Measurements from ENCODE around the gene GRXCR1.

- TF ChIP-seq, protein P1, sequence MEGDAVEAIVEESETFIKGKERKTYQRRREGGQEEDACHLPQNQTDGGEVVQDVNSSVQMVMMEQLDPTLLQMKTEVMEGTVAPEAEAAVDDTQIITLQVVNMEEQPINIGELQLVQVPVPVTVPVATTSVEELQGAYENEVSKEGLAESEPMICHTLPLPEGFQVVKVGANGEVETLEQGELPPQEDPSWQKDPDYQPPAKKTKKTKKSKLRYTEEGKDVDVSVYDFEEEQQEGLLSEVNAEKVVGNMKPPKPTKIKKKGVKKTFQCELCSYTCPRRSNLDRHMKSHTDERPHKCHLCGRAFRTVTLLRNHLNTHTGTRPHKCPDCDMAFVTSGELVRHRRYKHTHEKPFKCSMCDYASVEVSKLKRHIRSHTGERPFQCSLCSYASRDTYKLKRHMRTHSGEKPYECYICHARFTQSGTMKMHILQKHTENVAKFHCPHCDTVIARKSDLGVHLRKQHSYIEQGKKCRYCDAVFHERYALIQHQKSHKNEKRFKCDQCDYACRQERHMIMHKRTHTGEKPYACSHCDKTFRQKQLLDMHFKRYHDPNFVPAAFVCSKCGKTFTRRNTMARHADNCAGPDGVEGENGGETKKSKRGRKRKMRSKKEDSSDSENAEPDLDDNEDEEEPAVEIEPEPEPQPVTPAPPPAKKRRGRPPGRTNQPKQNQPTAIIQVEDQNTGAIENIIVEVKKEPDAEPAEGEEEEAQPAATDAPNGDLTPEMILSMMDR (IDR thresholded peaks at IDR 0.05; ENCODE audit: low read depth, low read length): peak; percentile 23
- no peak for TF ChIP-seq EZH2phosphoT487 (IDR thresholded peaks at IDR 0.05; ENCODE audit: low read depth)
Observed at GRCh38 chr4:43048570-43048969, 156.1 kb downstream of the GRXCR1 start.
